AG09309 (cell line): Measurements from ENCODE around the gene PARD3.
A peak's percentile ranks its signal among the peaks of the same experiment; 100 is the strongest.

ENCODE experiments used
- DNase-seq: peaks from one replicate; pipeline ENCODE4 v3.0.0-alpha.2; 2010; ENCODE audit warnings: low read depth
- H3K4me3 ChIP-seq: 2 replicates; pipeline ENCODE4 v1.5.1; 2011; ENCODE audit warnings: mild to moderate bottlenecking, low read depth, low read length, moderate library complexity; ENCODE audit not compliant: control insufficient read depth
- TF ChIP-seq, protein P1 (sequence below): IDR thresholded peaks from 2 replicates; pipeline ENCODE4 v1.5.1; 2011; ENCODE audit warnings: mild to moderate bottlenecking, low read depth, low read length, inconsistent platforms; ENCODE audit not compliant: insufficient read depth, control insufficient read depth; ENCODE audit errors: missing control alignments

Gene PARD3

DNA sequence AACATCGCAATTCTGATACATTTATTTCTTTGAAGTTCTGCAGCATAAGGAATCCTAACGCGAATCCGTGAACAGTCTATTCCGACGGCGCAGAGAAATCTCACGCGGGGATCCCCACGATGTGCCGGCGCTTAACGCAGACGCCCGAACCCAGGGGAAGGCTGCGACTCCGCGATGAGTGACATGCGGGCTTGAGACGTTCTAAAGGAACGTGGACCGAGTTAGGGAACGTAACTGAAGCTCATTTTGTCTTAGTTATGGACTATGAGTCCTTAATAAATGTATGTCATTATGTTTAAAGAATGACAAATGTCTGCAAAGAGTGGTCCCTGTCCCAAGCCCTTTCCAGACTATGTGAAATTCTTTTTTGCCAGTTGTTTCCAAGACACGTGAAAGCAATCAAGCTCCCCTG is 995 bp upstream of the PARD3 start:
- peak overlapping the region; percentile 76 for H3K4me3 ChIP-seq
- DNase-seq, result no peak
- TF ChIP-seq, protein P1, sequence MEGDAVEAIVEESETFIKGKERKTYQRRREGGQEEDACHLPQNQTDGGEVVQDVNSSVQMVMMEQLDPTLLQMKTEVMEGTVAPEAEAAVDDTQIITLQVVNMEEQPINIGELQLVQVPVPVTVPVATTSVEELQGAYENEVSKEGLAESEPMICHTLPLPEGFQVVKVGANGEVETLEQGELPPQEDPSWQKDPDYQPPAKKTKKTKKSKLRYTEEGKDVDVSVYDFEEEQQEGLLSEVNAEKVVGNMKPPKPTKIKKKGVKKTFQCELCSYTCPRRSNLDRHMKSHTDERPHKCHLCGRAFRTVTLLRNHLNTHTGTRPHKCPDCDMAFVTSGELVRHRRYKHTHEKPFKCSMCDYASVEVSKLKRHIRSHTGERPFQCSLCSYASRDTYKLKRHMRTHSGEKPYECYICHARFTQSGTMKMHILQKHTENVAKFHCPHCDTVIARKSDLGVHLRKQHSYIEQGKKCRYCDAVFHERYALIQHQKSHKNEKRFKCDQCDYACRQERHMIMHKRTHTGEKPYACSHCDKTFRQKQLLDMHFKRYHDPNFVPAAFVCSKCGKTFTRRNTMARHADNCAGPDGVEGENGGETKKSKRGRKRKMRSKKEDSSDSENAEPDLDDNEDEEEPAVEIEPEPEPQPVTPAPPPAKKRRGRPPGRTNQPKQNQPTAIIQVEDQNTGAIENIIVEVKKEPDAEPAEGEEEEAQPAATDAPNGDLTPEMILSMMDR, result no peak

DNA sequence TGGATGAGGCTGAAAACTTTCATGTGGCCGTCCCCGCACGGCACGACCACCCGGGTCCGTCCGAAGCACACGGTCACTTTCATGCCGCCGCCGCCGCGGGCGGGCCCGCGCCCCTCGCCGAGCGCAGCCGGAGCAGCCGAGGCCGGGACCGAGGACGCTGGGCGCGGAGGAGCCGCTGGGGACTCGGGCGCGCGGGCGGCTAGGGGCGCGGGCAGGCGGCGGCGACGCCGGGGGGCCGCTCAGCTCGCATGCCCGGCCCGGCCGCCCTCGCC is 247 bp downstream of the PARD3 start:
- H3K4me3 ChIP-seq, result peak overlapping the region; percentile 76
- DNase-seq, result no peak
- TF ChIP-seq, protein P1, result no peak

DNA sequence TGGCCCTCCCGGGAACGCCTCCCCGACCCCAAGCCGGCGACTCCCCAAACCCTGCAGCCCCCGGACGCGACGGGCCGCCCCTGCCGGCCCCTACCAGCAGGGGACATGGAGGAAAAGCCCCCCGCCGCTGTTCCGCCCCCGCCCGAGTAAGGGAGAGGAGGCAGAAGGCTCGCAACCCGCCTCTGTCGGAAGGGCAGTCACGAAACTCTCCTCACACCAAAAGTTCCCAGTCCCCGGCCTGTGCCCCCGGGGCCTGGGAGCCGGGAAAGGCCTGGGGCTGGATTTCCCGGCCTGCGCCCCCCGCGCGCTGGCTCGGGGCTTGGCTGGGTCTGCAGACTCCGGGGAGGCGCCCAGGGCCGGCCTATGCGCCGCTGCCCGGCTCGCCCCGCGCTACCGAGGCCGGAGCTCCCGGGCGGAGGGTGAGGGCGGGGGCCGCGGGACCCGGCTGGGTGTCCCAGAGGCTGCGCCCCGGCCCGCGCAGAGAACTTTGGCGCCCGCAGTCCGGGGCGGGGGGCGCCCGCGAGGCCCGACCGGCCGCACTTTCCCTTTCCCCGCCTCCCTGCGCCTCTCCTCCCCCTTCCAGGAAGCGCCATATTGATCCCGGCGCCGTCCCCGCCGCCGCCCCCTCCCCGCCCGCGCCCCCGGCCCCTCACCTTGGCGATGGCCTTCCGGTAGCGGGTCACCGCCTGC is 728 bp downstream of the PARD3 start:
- TF ChIP-seq, protein P1, result no peak
- DNase-seq, result no peak
- H3K4me3 ChIP-seq, result peak overlapping the region; percentile 76

DNA sequence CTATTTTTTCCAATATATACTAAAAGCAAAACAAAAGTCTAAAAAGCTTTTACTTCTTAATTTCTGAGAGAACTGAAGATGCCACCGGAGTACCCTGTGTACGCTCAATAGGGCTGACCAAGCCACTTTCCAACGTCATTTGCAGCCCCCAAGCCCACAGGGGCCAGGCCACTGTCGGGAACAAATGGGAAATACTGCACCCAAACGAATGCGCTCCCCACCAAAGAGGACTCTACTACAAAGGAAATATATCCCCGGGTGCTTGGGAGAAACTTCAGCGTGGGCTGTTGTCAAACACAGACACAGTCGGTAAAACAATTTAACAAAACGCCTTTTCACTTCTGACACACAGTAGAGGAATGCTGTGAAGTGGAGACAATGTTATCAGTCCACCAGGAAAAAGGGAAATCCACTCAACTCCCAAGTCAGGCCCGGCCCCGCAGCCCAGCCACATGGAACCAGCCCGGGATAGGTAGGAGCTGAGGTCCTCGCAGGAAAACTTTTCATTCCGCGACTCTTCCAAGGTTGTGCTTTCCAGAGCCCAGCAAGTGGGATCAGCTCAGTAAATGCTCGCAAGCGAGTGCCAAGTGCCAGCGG is 1.4 kb downstream of the PARD3 start:
- peak overlapping the region; percentile 76 for H3K4me3 ChIP-seq
- TF ChIP-seq, protein P1, result no peak
- DNase-seq, result no peak

DNA sequence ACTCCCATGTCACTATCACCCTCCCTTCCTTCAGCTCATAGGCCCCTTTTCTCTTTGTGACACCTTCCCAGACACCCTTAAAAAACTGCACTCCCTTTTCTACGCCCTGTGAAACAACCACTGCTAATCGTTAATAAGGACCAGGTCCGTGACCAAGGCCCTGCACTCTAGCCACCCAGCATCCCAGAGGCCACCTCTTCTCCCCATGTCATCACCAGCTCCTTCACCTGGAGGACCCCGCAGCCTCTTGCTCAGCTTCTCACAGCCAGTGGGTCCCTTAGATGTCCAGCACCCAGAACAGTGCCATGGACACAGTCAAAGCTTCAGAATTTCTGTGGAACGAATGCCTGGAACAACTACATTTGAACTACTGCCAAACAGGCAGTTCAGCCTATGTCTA is 2.3 kb downstream of the PARD3 start:
- TF ChIP-seq, protein P1, result no peak
- no peak overlapping the region for H3K4me3 ChIP-seq
- no peak for DNase-seq

DNA sequence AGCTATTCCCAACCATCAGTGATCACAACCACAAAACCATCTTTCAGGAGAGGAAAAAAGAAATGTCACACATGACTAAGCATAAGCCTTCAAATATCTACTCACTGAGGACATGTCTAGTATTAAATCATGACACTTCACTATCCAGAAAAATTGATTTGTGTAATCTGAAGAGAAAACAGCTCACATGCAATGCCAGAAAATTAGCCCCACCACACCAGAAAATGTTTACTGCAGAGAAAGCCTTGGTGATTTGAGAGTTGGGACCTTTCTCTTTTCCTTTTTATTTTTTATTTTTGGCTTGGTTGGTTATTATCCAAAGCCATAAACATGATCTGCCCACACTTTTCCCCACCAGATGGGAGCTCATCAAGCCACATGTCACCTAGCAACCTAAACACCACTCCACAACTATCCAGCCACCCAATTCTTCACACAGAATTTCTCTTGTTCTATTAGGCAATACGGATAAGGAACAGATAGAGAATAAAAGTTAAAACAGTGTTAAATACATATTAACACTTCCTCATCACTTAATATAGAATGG is 3.1 kb downstream of the PARD3 start:
- DNase-seq, result no peak
- TF ChIP-seq, protein P1, result no peak
- H3K4me3 ChIP-seq, result no peak overlapping the region
